ENCODE data around the gene MYOCOS. TPM values are rescaled to one million over a fixed set of nuclear protein-coding genes. Genes with fewer than 3 reads are reported as not detected.

Gene MYOCOS
- total and polyA plus RNA-seq, 10 donors: not detected

GRCh38 chr1:171616586-171616985, 5.5 kb upstream of the MYOCOS start:
- Histone ChIP-seq H3K4me3 (no peak overlapping the region), H3K27ac (no peak overlapping the region), H3K4me1 (no peaks in the 10 kb centered on the region), H3K36me3 (no peaks in the 10 kb centered on the region), H3K27me3 (replicated peaks in 1 of 7) (no peaks in the 10 kb centered on the region), H3K9me3 (no peaks in the 10 kb centered on the region)
- WGBS, 5 donors: 69 to 91% (median 85%) methylated on average over 2 of the region's 2 CpGs
- DNase-seq: no peak
- TF ChIP-seq POLR2A (IDR thresholded peaks at IDR 0.05): no peak
- TF ChIP-seq POLR2AphosphoS5 (IDR thresholded peaks at IDR 0.05): no peak
- TF ChIP-seq, protein P1, sequence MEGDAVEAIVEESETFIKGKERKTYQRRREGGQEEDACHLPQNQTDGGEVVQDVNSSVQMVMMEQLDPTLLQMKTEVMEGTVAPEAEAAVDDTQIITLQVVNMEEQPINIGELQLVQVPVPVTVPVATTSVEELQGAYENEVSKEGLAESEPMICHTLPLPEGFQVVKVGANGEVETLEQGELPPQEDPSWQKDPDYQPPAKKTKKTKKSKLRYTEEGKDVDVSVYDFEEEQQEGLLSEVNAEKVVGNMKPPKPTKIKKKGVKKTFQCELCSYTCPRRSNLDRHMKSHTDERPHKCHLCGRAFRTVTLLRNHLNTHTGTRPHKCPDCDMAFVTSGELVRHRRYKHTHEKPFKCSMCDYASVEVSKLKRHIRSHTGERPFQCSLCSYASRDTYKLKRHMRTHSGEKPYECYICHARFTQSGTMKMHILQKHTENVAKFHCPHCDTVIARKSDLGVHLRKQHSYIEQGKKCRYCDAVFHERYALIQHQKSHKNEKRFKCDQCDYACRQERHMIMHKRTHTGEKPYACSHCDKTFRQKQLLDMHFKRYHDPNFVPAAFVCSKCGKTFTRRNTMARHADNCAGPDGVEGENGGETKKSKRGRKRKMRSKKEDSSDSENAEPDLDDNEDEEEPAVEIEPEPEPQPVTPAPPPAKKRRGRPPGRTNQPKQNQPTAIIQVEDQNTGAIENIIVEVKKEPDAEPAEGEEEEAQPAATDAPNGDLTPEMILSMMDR (IDR thresholded peaks at IDR 0.05 in 8 of 11, conservative IDR thresholded peaks at IDR 0.05 in 3 of 11): no peak
- intact Hi-C loops (cut with DNase I; ENCODE audit: low total_unique reads): no loop called here

GRCh38 chr1:171623651-171624331, 1.7 kb downstream of the MYOCOS start:
- no peaks in the 10 kb centered on the region for H3K27me3 ChIP-seq (replicated peaks in 1 of 7)
- no peak for DNase-seq
- no peak overlapping the region for H3K27ac ChIP-seq
- intact Hi-C loops (cut with DNase I; ENCODE audit: low total_unique reads): no loop called here
- 67 to 79% (median 75%) methylated on average over 9 of the region's 9 CpGs for WGBS, 5 donors
- no peaks in the 10 kb centered on the region for H3K4me1 ChIP-seq
- no peaks in the 10 kb centered on the region for H3K9me3 ChIP-seq
- H3K36me3 ChIP-seq: no peaks in the 10 kb centered on the region
- no peak for TF ChIP-seq POLR2A (IDR thresholded peaks at IDR 0.05)
- no peak for TF ChIP-seq POLR2AphosphoS5 (IDR thresholded peaks at IDR 0.05)
- TF ChIP-seq, protein P1 (IDR thresholded peaks at IDR 0.05 in 8 of 11, conservative IDR thresholded peaks at IDR 0.05 in 3 of 11): no peak
- H3K4me3 ChIP-seq: no peak overlapping the region

- Histone ChIP-seq H3K9me3 (no peaks in the 10 kb centered on the region), H3K4me3 (no peak overlapping the region), H3K36me3 (no peaks in the 10 kb centered on the region), H3K27ac (no peak overlapping the region), H3K4me1 (no peaks in the 10 kb centered on the region), H3K27me3 (replicated peaks in 1 of 7) (peaks cover 0 to 6% (median 0%) of the 10 kb centered on the region in 7 donors)
- no peak for DNase-seq
- intact Hi-C loops (cut with DNase I; ENCODE audit: low total_unique reads): no loop called here
- no peak for TF ChIP-seq POLR2AphosphoS5 (IDR thresholded peaks at IDR 0.05)
- no peak for TF ChIP-seq POLR2A (IDR thresholded peaks at IDR 0.05)
- TF ChIP-seq, protein P1 (IDR thresholded peaks at IDR 0.05 in 8 of 11, conservative IDR thresholded peaks at IDR 0.05 in 3 of 11): no peak
- 56 to 100% (median 73%) methylated on average over 1 of the region's 1 CpG for WGBS, 5 donors
These were observed 3.2 kb downstream of the MYOCOS start for GRCh38 chr1:171625225-171625624.

GRCh38 chr1:171627020-171627419, 5.0 kb downstream of the MYOCOS start:
- TF ChIP-seq POLR2A (IDR thresholded peaks at IDR 0.05): no peak
- no peak for TF ChIP-seq POLR2AphosphoS5 (IDR thresholded peaks at IDR 0.05)
- TF ChIP-seq, protein P1 (IDR thresholded peaks at IDR 0.05 in 8 of 11, conservative IDR thresholded peaks at IDR 0.05 in 3 of 11): no peak
- intact Hi-C loops (cut with DNase I; ENCODE audit: low total_unique reads): no loop called here
- no peaks in the 10 kb centered on the region for H3K36me3 ChIP-seq
- no peaks in the 10 kb centered on the region for H3K9me3 ChIP-seq
- H3K4me3 ChIP-seq: no peak overlapping the region
- peaks cover 0 to 9% (median 0%) of the 10 kb centered on the region in 7 donors for H3K27me3 ChIP-seq (replicated peaks in 1 of 7)
- H3K27ac ChIP-seq: no peak overlapping the region
- 73 to 92% (median 86%) methylated on average over 5 of the region's 5 CpGs for WGBS, 5 donors
- DNase-seq: no peak
- H3K4me1 ChIP-seq: no peaks in the 10 kb centered on the region

Measured in spleen (tissue), 11 donors.